ENCODE results near the gene CCDC177.

The CCDC177 gene

GRCh38 chr14:69593018-69593677 is 18.5 kb upstream of the CCDC177 start:
- TF ChIP-seq SPI1 (IDR thresholded peaks at IDR 0.05; ENCODE audit: borderline replicate concordance, low read depth) = no peak
- TF ChIP-seq, protein P1, sequence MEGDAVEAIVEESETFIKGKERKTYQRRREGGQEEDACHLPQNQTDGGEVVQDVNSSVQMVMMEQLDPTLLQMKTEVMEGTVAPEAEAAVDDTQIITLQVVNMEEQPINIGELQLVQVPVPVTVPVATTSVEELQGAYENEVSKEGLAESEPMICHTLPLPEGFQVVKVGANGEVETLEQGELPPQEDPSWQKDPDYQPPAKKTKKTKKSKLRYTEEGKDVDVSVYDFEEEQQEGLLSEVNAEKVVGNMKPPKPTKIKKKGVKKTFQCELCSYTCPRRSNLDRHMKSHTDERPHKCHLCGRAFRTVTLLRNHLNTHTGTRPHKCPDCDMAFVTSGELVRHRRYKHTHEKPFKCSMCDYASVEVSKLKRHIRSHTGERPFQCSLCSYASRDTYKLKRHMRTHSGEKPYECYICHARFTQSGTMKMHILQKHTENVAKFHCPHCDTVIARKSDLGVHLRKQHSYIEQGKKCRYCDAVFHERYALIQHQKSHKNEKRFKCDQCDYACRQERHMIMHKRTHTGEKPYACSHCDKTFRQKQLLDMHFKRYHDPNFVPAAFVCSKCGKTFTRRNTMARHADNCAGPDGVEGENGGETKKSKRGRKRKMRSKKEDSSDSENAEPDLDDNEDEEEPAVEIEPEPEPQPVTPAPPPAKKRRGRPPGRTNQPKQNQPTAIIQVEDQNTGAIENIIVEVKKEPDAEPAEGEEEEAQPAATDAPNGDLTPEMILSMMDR (IDR thresholded peaks at IDR 0.05; ENCODE audit: insufficient read depth, low read length) = no peak
- Histone ChIP-seq H3K4me3 (replicated peaks; ENCODE audit: insufficient read depth, low read length) (no peak overlapping the region), H3K27ac (replicated peaks) (no peak overlapping the region), H3K27me3 (ENCODE audit: insufficient read depth, poor library complexity, severe bottlenecking) (no peaks in the 10 kb centered on the region)
- DNase-seq (ENCODE audit: low read depth in 1 of 2, low spot score in 1 of 2) = no peak

DNA sequence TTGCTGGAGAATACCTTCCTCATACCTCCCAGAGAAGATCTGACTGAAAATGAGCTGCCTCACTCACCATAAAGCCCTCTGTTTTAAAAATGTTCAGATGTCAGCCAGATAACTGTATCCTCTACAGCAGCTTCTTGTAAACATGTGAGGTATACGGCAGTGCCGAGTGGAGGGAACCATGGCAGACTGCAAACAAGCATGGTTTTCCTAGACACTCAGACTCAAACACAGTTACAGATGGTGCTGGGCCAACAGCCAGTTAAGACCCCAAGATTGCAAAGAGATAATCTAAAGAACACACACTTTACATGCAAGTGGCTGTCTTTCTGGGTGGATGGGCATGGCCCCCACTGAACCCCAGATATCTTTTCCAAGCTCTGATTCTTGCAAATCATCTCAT is 16.6 kb upstream of the CCDC177 start:
- no peak overlapping the region for H3K27ac ChIP-seq (replicated peaks)
- H3K4me3 ChIP-seq (replicated peaks; ENCODE audit: insufficient read depth, low read length) = no peak overlapping the region
- H3K27me3 ChIP-seq (ENCODE audit: insufficient read depth, poor library complexity, severe bottlenecking) = no peaks in the 10 kb centered on the region
- TF ChIP-seq REST (IDR thresholded peaks at IDR 0.05; ENCODE audit: insufficient replicate concordance, low read depth) = no peak
- TF ChIP-seq GABPA (IDR thresholded peaks at IDR 0.05; ENCODE audit: low read depth) = no peak
- TF ChIP-seq, protein P1 (IDR thresholded peaks at IDR 0.05; ENCODE audit: insufficient read depth, low read length) = no peak
- no peak for TF ChIP-seq POLR2AphosphoS5 (IDR thresholded peaks at IDR 0.05; ENCODE audit: low read depth)
- no peak for TF ChIP-seq SPI1 (IDR thresholded peaks at IDR 0.05; ENCODE audit: borderline replicate concordance, low read depth)
- no peak for DNase-seq (ENCODE audit: low read depth in 1 of 2, low spot score in 1 of 2)

GRCh38 chr14:69587389-69587788 is 12.7 kb upstream of the CCDC177 start:
- H3K27ac ChIP-seq (replicated peaks) = no peak overlapping the region
- no peak for DNase-seq (ENCODE audit: low read depth in 1 of 2, low spot score in 1 of 2)
- H3K4me3 ChIP-seq (replicated peaks; ENCODE audit: insufficient read depth, low read length) = no peak overlapping the region
- H3K27me3 ChIP-seq (ENCODE audit: insufficient read depth, poor library complexity, severe bottlenecking) = no peaks in the 10 kb centered on the region
- TF ChIP-seq GABPA (IDR thresholded peaks at IDR 0.05; ENCODE audit: low read depth) = no peak
- no peak for TF ChIP-seq POLR2AphosphoS5 (IDR thresholded peaks at IDR 0.05; ENCODE audit: low read depth)

GRCh38 chr14:69586404-69586803 is 11.7 kb upstream of the CCDC177 start:
- no peak overlapping the region for H3K4me3 ChIP-seq (replicated peaks; ENCODE audit: insufficient read depth, low read length)
- TF ChIP-seq REST (IDR thresholded peaks at IDR 0.05; ENCODE audit: insufficient replicate concordance, low read depth) = no peak
- no peak for TF ChIP-seq POLR2AphosphoS5 (IDR thresholded peaks at IDR 0.05; ENCODE audit: low read depth)
- TF ChIP-seq, protein P1 (IDR thresholded peaks at IDR 0.05; ENCODE audit: insufficient read depth, low read length) = no peak
- TF ChIP-seq GABPA (IDR thresholded peaks at IDR 0.05; ENCODE audit: low read depth) = no peak
- no peak for TF ChIP-seq SPI1 (IDR thresholded peaks at IDR 0.05; ENCODE audit: borderline replicate concordance, low read depth)
- no peak for DNase-seq (ENCODE audit: low read depth in 1 of 2, low spot score in 1 of 2)
- no peak overlapping the region for H3K27ac ChIP-seq (replicated peaks)
- H3K27me3 ChIP-seq (ENCODE audit: insufficient read depth, poor library complexity, severe bottlenecking) = no peaks in the 10 kb centered on the region

Data from HL-60 (cell line).